GM18505 (cell line): Measurements from ENCODE around the gene TBC1D8.

Source experiments
- ATAC-seq: cut with Tn5 transposase; IDR thresholded peaks from one replicate; pipeline ENCODE4 v1.9.1; 2021; ENCODE audit not compliant: unreplicated experiment
- POLR2A ChIP-seq: IDR thresholded peaks from 4 replicates; pipeline ENCODE4 v1.6.1; 2011; ENCODE audit warnings: borderline replicate concordance; ENCODE audit not compliant: insufficient read depth, insufficient read length; ENCODE audit errors: extremely low read depth

The TBC1D8 gene

GRCh38 chr2:100974712-100975520, 176.3 kb downstream of the TBC1D8 start:
- no peak for ATAC-seq

GRCh38 chr2:100972452-100972851, 178.7 kb downstream of the TBC1D8 start:
- TF ChIP-seq POLR2A: no peak
- ATAC-seq: no peak

More at GRCh38 chr2:100974712-100975520, 176.3 kb downstream of the TBC1D8 start:
- TF ChIP-seq POLR2A: no peak

GRCh38 chr2:100971221-100971620, 180.0 kb downstream of the TBC1D8 start:
- no peak for TF ChIP-seq POLR2A
- no peak for ATAC-seq

- no peak for ATAC-seq
- no peak for TF ChIP-seq POLR2A
Observed at GRCh38 chr2:100969998-100970397, 181.2 kb downstream of the TBC1D8 start.

- TF ChIP-seq POLR2A: no peak
- no peak for ATAC-seq
Observed at GRCh38 chr2:100968146-100969145, 182.7 kb downstream of the TBC1D8 start.

GRCh38 chr2:100967716-100968115, 183.5 kb downstream of the TBC1D8 start:
- ATAC-seq: no peak
- no peak for TF ChIP-seq POLR2A

- TF ChIP-seq POLR2A: no peak
- no peak for ATAC-seq
Observed at GRCh38 chr2:100965596-100965995, 185.6 kb downstream of the TBC1D8 start.

GRCh38 chr2:100964681-100965169, 186.5 kb downstream of the TBC1D8 start:
- ATAC-seq: no peak
- TF ChIP-seq POLR2A: no peak

- no peak for ATAC-seq
- no peak for TF ChIP-seq POLR2A
Observed at GRCh38 chr2:100964222-100964621, 187.0 kb downstream of the TBC1D8 start.

- ATAC-seq: no peak
- no peak for TF ChIP-seq POLR2A
Observed at GRCh38 chr2:100963026-100963375, 188.2 kb downstream of the TBC1D8 start.

GRCh38 chr2:100962366-100963025, 188.7 kb downstream of the TBC1D8 start:
- TF ChIP-seq POLR2A: no peak
- no peak for ATAC-seq

GRCh38 chr2:100960688-100961087, 190.5 kb downstream of the TBC1D8 start:
- no peak for TF ChIP-seq POLR2A

GRCh38 chr2:100959225-100959880, 191.8 kb downstream of the TBC1D8 start:
- TF ChIP-seq POLR2A: no peak
- ATAC-seq: no peak

More at GRCh38 chr2:100960688-100961087, 190.5 kb downstream of the TBC1D8 start:
- no peak for ATAC-seq

GRCh38 chr2:100957996-100958653, 193.1 kb downstream of the TBC1D8 start:
- TF ChIP-seq POLR2A: no peak
- no peak for ATAC-seq
